Astrocyte of the cerebellum (primary cell): Measurements from ENCODE around the gene CHP1.

Experiments used
- DNase-seq: peaks from one replicate; pipeline ENCODE4 v3.0.0-alpha.2; 2011; ENCODE audit warnings: low read depth
- H3K4me3 ChIP-seq: 2 replicates; pipeline ENCODE4 v1.5.1; 2011; ENCODE audit warnings: mild to moderate bottlenecking, low read depth, low read length, moderate library complexity
- in situ Hi-C: cut with HindIII; loops from 2 replicates; pipeline ENCODE4 v1.10.0; 2017; ENCODE audit warnings: low sequenced_read_pairs
- TF ChIP-seq, protein P1 (sequence below): IDR thresholded peaks from 2 replicates; pipeline ENCODE4 v1.5.1; 2012; ENCODE audit warnings: low read length, low read depth, moderate library complexity, mild to moderate bottlenecking; ENCODE audit errors: missing control alignments

The CHP1 gene

DNA sequence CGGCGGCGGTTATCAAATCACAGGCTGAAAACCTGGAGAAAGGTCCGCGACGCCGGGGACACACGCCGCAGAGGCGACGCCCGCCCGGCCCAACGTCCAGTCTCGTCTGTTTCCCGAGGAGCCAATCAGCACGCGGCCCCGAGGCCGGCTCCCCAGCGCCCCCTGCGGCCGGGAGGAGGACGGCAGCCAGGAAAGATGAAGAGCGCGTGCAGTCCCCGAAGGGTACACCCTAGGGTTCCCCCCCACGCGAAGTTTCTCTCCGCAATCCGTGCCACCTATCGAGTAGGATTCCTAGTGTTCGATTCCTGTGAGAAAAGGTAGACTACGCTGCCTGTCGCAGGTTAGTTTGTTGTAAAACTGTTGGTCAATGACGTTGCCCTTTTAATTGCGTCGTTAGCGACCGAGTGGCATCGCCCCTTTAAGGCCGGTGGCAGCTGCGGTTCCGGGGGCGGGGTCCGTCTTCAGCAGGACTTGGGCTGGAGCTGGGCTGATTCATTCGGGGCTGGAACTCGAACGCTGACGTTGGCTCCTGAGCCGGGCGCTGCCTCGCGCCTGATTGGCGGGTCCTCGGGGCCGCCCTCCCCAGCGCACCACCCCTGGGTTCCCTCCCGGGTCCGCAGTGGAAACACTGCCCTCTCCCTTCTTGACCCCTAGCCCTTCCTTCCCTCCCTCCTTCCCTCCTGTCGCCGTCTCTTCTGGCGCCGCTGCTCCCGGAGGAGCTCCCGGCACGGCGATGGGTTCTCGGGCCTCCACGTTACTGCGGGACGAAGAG, at the start of gene CHP1, which contains the start of gene EXD1:
Gene CHP1, plus strand, starts transcription at position 619 of the 772 bp plus-strand sequence. Its CDS starts 115 bp downstream, at position 734.
Gene EXD1, minus strand, starts transcription at position 108 of the 772 bp plus-strand sequence. CDS start 4,182 bp downstream, outside the sequence.
- TF ChIP-seq, protein P1, sequence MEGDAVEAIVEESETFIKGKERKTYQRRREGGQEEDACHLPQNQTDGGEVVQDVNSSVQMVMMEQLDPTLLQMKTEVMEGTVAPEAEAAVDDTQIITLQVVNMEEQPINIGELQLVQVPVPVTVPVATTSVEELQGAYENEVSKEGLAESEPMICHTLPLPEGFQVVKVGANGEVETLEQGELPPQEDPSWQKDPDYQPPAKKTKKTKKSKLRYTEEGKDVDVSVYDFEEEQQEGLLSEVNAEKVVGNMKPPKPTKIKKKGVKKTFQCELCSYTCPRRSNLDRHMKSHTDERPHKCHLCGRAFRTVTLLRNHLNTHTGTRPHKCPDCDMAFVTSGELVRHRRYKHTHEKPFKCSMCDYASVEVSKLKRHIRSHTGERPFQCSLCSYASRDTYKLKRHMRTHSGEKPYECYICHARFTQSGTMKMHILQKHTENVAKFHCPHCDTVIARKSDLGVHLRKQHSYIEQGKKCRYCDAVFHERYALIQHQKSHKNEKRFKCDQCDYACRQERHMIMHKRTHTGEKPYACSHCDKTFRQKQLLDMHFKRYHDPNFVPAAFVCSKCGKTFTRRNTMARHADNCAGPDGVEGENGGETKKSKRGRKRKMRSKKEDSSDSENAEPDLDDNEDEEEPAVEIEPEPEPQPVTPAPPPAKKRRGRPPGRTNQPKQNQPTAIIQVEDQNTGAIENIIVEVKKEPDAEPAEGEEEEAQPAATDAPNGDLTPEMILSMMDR: peak; percentile 97
- DNase-seq: peak; percentile 95
- in situ Hi-C loops: no loop called here
- H3K4me3 ChIP-seq: peak within 1 kb of the TSS; percentile 95

DNA sequence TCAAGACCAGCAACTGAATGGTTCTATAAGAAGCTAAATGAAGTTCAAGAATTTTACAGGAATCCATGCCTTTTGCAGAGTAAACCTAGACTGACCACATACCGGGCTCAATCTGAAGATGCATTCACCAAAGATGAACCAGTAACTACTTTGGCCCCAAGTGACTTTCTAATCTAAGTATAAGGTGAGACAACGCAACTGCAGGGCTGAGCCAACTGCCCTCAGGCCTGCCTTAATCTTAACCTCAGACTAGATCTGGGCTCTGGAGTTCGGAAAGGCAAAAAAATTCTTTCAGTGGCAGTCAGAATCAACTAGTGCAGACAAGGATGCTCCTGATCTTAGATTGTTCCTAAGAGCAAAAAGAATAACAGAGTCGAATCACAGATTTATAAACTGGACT, 48.8 kb upstream of the CHP1 start:
- no peak for DNase-seq
- no peak overlapping the region for H3K4me3 ChIP-seq
- in situ Hi-C loops: no loop called here
- TF ChIP-seq, protein P1: no peak

- DNase-seq: no peak
Observed at GRCh38 chr15:41183581-41183980, 47.5 kb upstream of the CHP1 start.

GRCh38 chr15:41194444-41194843, 36.6 kb upstream of the CHP1 start:
- in situ Hi-C loops: no loop called here
- no peak for DNase-seq
- H3K4me3 ChIP-seq: no peak overlapping the region
- TF ChIP-seq, protein P1: no peak

More at GRCh38 chr15:41183581-41183980, 47.5 kb upstream of the CHP1 start:
- no peak overlapping the region for H3K4me3 ChIP-seq
- TF ChIP-seq, protein P1: no peak
- in situ Hi-C loops: no loop called here

DNA sequence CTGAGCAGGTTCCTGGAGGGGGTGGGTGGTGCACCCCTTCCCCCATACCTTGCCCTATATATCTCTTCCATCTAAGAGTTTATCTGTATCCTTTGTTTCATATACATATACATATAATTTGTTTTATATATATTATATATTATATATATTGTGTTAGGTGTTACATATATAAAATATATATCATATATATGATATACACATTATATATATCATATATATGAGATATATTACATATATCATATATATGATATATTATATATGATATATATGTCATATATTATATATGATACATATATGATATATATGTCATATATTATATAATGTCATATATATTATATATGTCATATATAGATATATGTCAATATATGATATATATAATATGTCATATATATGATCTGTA, 31.6 kb upstream of the CHP1 start:
- H3K4me3 ChIP-seq: no peak overlapping the region
- DNase-seq: no peak
- in situ Hi-C loops: no loop called here
- TF ChIP-seq, protein P1: no peak

GRCh38 chr15:41203395-41203794, 27.7 kb upstream of the CHP1 start:
- no peak overlapping the region for H3K4me3 ChIP-seq
- in situ Hi-C loops: no loop called here
- TF ChIP-seq, protein P1: no peak
- no peak for DNase-seq
